B cell (primary cell): Measurements from ENCODE around the gene ZMPSTE24. TPM values are rescaled to one million over a fixed set of nuclear protein-coding genes. Genes with fewer than 3 reads are reported as not detected.

Experiments
- ATAC-seq: fragments of 200-7000 bp; cut with Tn5 transposase; one replicate; pipeline ENCODE4 v1.10.0; 2021; ENCODE audit warnings: low read depth, mild to moderate bottlenecking, moderate number of reproducible peaks, moderate library complexity
- CTCF ChIA-PET: fragments of 350-600 bp; sonication (Branson Sonifier 250); formaldehyde crosslinking; loops from one replicate; lab custom pipeline; 2021; ENCODE audit warnings: antibody characterized with exemption, inconsistent platforms; lab: Charles Lee
- POLR2A ChIA-PET: fragments of 350-600 bp; sonication (Branson Sonifier 250); formaldehyde crosslinking; loops from one replicate; lab custom pipeline; 2021; ENCODE audit warnings: antibody characterized with exemption; lab: Charles Lee
- DNase-seq: peaks from one replicate; pipeline ENCODE4 v3.0.0; 2013
- H2AFZ ChIP-seq: 2 replicates; pipeline ENCODE4 v1.6.1; 2012; ENCODE audit warnings: mild to moderate bottlenecking, low read depth, low read length; ENCODE audit not compliant: insufficient read depth, poor library complexity, severe bottlenecking
- H3K27ac ChIP-seq, 2 donors: 1 replicate in 1 of 2; 2 replicates in 1 of 2; pipeline ENCODE4 v1.5.1; 2012 to 2013; ENCODE audit warnings: low read length in 2 of 2, mild to moderate bottlenecking in 2 of 2, moderate library complexity in 1 of 2
- H3K27me3 ChIP-seq, 4 experiments: fragments of 200-600 bp in 1 of 4; sonication (generic) in 1 of 4; replicated peaks in 1 of 4; 1 replicate in 2 of 4; 2 replicates in 2 of 4; pipeline versions ENCODE4 v1.6.1 to v1.7.0; 2013 to 2016; ENCODE audit warnings: low read length in 3 of 4, mild to moderate bottlenecking in 2 of 4, mixed read lengths in 1 of 4, moderate library complexity in 1 of 4; ENCODE audit not compliant: insufficient read depth in 4 of 4, control insufficient read depth in 3 of 4; ENCODE audit errors: control extremely low read depth in 1 of 4
- H3K36me3 ChIP-seq, 2 experiments: replicated peaks in 1 of 2; 1 replicate in 1 of 2; 2 replicates in 1 of 2; pipeline versions ENCODE4 v1.6.1 to v1.7.1; 2013; ENCODE audit warnings: low read length in 1 of 2; ENCODE audit not compliant: insufficient read depth in 2 of 2, control insufficient read depth in 1 of 2; ENCODE audit errors: control extremely low read depth in 1 of 2, extremely low read depth in 1 of 2
- H3K4me1 ChIP-seq, 2 donors: fragments of 200-600 bp in 1 of 2; sonication (generic) in 1 of 2; 1 replicate in 1 of 2; 2 replicates in 1 of 2; pipeline versions ENCODE4 v1.5.1 to v1.6.1; 2013 to 2017; ENCODE audit warnings: low read length in 2 of 2; ENCODE audit not compliant: control insufficient read depth in 2 of 2, insufficient read depth in 2 of 2
- H3K4me2 ChIP-seq: replicated peaks from 2 replicates; pipeline ENCODE3; 2012; ENCODE audit warnings: mild to moderate bottlenecking, low read depth, low read length; ENCODE audit not compliant: poor library complexity, severe bottlenecking
- H3K4me3 ChIP-seq, 5 experiments: fragments of 200-600 bp in 1 of 5; sonication (generic) in 1 of 5; 1 replicate in 3 of 5; 2 replicates in 2 of 5; pipeline versions ENCODE4 v1.5.1 to v1.7.0; 2011 to 2016; ENCODE audit warnings: low read length in 4 of 5, mild to moderate bottlenecking in 4 of 5, low read depth in 2 of 5, control low read depth in 1 of 5, moderate library complexity in 1 of 5; ENCODE audit not compliant: insufficient read depth in 1 of 5; ENCODE audit errors: control extremely low read depth in 1 of 5, extremely low read depth in 1 of 5
- H3K79me2 ChIP-seq: fragments of 200-600 bp; sonication (generic); one replicate; pipeline ENCODE4 v1.6.0; 2016; ENCODE audit warnings: low read length; ENCODE audit not compliant: control insufficient read depth, insufficient read depth
- H3K9ac ChIP-seq: fragments of 200-600 bp; sonication (generic); 2 replicates; pipeline ENCODE4 v1.6.1; 2017; ENCODE audit warnings: mild to moderate bottlenecking, low read length, moderate library complexity
- H3K9me3 ChIP-seq, 3 donors: one replicate each; pipeline versions ENCODE4 v1.6.1 to v1.7.1; 2013; ENCODE audit warnings: low read length in 2 of 3; ENCODE audit not compliant: control insufficient read depth in 2 of 3, insufficient read depth in 1 of 3; ENCODE audit errors: control extremely low read depth in 1 of 3
- H4K20me1 ChIP-seq: 2 replicates; pipeline ENCODE4 v1.6.0; 2012; ENCODE audit warnings: mild to moderate bottlenecking, low read length; ENCODE audit not compliant: insufficient read depth, control insufficient read depth, poor library complexity, severe bottlenecking
- H3K27ac Mint-ChIP-seq: one replicate; pipeline ENCODE4 v1.8.0; 2021; ENCODE audit warnings: mixed read lengths
- H3K27me3 Mint-ChIP-seq: one replicate; pipeline ENCODE4 v1.8.0; 2021; ENCODE audit warnings: mixed read lengths
- H3K4me1 Mint-ChIP-seq: one replicate; pipeline ENCODE4 v1.8.0; 2021; ENCODE audit warnings: mixed read lengths
- H3K4me3 Mint-ChIP-seq: one replicate; pipeline ENCODE4 v1.8.0; 2021; ENCODE audit warnings: mixed read lengths
- H3K9me3 Mint-ChIP-seq: one replicate; pipeline ENCODE4 v1.8.0; 2022; ENCODE audit warnings: mixed read lengths; ENCODE audit not compliant: insufficient read depth
- EZH2 ChIP-seq: IDR thresholded peaks from 2 replicates; pipeline ENCODE4 v1.6.1; 2012; ENCODE audit warnings: borderline replicate concordance, low read depth, mild to moderate bottlenecking, moderate library complexity, low read length; ENCODE audit not compliant: insufficient read depth, poor library complexity, severe bottlenecking
- WGBS: methylation state at CpG from one replicate; pipeline ENCODE4 v1.1.5; 2013; ENCODE audit warnings: missing lambda C conversion rate; ENCODE audit not compliant: insufficient coverage; 5-methylcytosine and 5-hydroxymethylcytosine counted together
- intact Hi-C: fragments of 100-400 bp; cut with micrococcal nuclease; formaldehyde crosslinking; loops from one replicate; pipeline ENCODE4 v1.10.0; 2022
- polyA plus RNA-seq: library from polyadenylated mRNA; depleted of rRNA; stranded (reverse); fragments of >200 nt; gene quantifications from 2 replicates; pipeline ENCODE4 v1.2.3, GENCODE V29; 2012
- total RNA-seq, 2 donors: library from RNA; stranded (reverse); fragments of 120-200 nt in 1 of 2; gene quantifications; 1 replicate in 1 of 2; 2 replicates in 1 of 2; pipeline versions ENCODE4 v1.2.3 to v1.2.4, GENCODE V29; 2013 to 2022
- TF ChIP-seq, protein P1 (sequence below): fragments of 200-600 bp; IDR thresholded peaks from one replicate; pipeline ENCODE4 v1.8.0; 2022; ENCODE audit warnings: antibody characterized with exemption, mild to moderate bottlenecking

ZMPSTE24 gene
- total and polyA plus RNA-seq, 2 donors (not counting 1 experiment from before 2014, with no cell fraction given) = 3.5 to 18.5 TPM

DNA sequence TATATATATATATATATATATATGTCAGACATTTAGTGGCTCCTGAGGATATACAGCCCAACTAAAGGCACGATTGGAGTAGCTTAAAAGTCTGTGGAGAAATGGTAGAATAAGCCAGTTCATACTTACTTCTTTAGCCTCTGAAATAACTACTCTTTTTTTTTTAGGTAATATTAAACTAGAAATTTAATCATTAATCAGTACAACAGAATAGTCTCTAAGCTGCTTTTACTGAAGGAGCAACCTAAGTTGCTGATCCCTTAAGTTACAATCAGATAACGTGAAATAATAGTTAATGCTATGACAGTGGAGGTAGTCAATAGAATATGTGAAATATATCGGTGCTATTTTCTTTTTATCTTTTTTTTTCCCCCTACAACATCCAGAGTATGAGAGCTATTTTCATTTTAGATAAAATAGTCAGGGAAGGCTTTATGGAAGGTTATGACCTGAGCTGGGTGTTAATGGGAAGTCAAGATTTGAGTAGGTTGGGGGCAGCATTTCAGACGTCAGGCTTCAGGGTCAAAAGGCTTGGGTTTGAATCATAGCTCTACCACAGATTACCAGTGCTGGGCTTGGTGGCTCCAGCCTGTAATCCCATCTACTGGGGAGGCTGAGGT, 15.6 kb downstream of the ZMPSTE24 start:
- H3K27ac ChIP-seq = no peak overlapping the region
- H3K9me3 ChIP-seq = no peaks in the 10 kb centered on the region
- ATAC-seq = no peak
- H2AFZ ChIP-seq = no peak overlapping the region
- ChIA-PET CTCF (interaction anchor here (1.3 to 1.8 kb wide), 2 partner anchors 41 to 108 kb away, joined by 4 to 6 read pairs; no protein-coding TSS in a partner anchor), POLR2A (no interaction called here)
- DNase-seq = no peak
- peaks cover 0 to 50% of the 10 kb centered on the region in 2 experiments for H3K36me3 ChIP-seq
- no peaks in the 10 kb centered on the region for H3K4me1 ChIP-seq
- H3K4me1 Mint-ChIP-seq = no peaks in the 10 kb centered on the region
- peaks cover 17% of the 10 kb centered on the region for H3K79me2 ChIP-seq
- H3K27me3 Mint-ChIP-seq = no peaks in the 10 kb centered on the region
- no peak overlapping the region for H3K9ac ChIP-seq
- H4K20me1 ChIP-seq = peaks cover 4% of the 10 kb centered on the region
- TF ChIP-seq, protein P1, sequence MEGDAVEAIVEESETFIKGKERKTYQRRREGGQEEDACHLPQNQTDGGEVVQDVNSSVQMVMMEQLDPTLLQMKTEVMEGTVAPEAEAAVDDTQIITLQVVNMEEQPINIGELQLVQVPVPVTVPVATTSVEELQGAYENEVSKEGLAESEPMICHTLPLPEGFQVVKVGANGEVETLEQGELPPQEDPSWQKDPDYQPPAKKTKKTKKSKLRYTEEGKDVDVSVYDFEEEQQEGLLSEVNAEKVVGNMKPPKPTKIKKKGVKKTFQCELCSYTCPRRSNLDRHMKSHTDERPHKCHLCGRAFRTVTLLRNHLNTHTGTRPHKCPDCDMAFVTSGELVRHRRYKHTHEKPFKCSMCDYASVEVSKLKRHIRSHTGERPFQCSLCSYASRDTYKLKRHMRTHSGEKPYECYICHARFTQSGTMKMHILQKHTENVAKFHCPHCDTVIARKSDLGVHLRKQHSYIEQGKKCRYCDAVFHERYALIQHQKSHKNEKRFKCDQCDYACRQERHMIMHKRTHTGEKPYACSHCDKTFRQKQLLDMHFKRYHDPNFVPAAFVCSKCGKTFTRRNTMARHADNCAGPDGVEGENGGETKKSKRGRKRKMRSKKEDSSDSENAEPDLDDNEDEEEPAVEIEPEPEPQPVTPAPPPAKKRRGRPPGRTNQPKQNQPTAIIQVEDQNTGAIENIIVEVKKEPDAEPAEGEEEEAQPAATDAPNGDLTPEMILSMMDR = no peak
- TF ChIP-seq EZH2 = no peak
- H3K4me2 ChIP-seq = no peak overlapping the region
- H3K27ac Mint-ChIP-seq = no peak overlapping the region
- H3K4me3 Mint-ChIP-seq = no peak overlapping the region
- no peaks in the 10 kb centered on the region for H3K27me3 ChIP-seq
- WGBS = 100% methylated on average over 1 of the region's 4 CpGs
- H3K9me3 Mint-ChIP-seq = no peaks in the 10 kb centered on the region
- intact Hi-C loops = no loop called here
- no peak overlapping the region for H3K4me3 ChIP-seq

- Mint-ChIP-seq H3K27ac (no peak overlapping the region), H3K9me3 (no peaks in the 10 kb centered on the region), H3K27me3 (no peaks in the 10 kb centered on the region), H3K4me3 (no peak overlapping the region), H3K4me1 (no peaks in the 10 kb centered on the region)
- Histone ChIP-seq H3K9me3 (no peaks in the 10 kb centered on the region), H3K79me2 (peaks cover 17% of the 10 kb centered on the region), H3K27me3 (no peaks in the 10 kb centered on the region), H3K4me1 (no peaks in the 10 kb centered on the region), H3K4me2 (no peak overlapping the region), H3K27ac (no peak overlapping the region), H4K20me1 (peaks cover 4% of the 10 kb centered on the region), H2AFZ (no peak overlapping the region), H3K4me3 (no peak overlapping the region), H3K9ac (no peak overlapping the region), H3K36me3 (peaks cover 0 to 50% of the 10 kb centered on the region in 2 experiments)
- no peak for DNase-seq
- POLR2A ChIA-PET = no interaction called here
- 97% methylated on average over 2 of the region's 2 CpGs for WGBS
- CTCF ChIA-PET = interaction anchor here (1.3 to 1.8 kb wide), 2 partner anchors 40 to 107 kb away, joined by 4 to 6 read pairs; no protein-coding TSS in a partner anchor
- no peak for ATAC-seq
- intact Hi-C loops = no loop called here
- TF ChIP-seq, protein P1 = no peak
- TF ChIP-seq EZH2 = no peak
Observed at GRCh38 chr1:40274331-40274730, 16.3 kb downstream of the ZMPSTE24 start.
